HG03097 (cell line): ENCODE data around the gene C5orf63.
"Not testable (repeated sequence)": the region's sequence is repeated elsewhere in the genome, so short reads cannot be mapped to it uniquely, and the experiment has no call there.

Experiments used
- ATAC-seq: cut with Tn5 transposase; IDR thresholded peaks from one replicate; pipeline ENCODE4 v1.9.1; 2021; ENCODE audit not compliant: unreplicated experiment, low FRiP score

The C5orf63 gene

GRCh38 chr5:127010362-127010761 lies 62.9 kb downstream of the C5orf63 start:
- no peak for ATAC-seq

- ATAC-seq: no peak
Observed at GRCh38 chr5:127009784-127010183, 63.5 kb downstream of the C5orf63 start.

- ATAC-seq: no peak
Observed at GRCh38 chr5:127008300-127008975, 64.9 kb downstream of the C5orf63 start.

GRCh38 chr5:127007522-127007921 lies 65.8 kb downstream of the C5orf63 start:
- no peak for ATAC-seq

- no peak for ATAC-seq
Observed at GRCh38 chr5:127006744-127007143, 66.6 kb downstream of the C5orf63 start.

GRCh38 chr5:127005282-127005681 lies 68.0 kb downstream of the C5orf63 start:
- ATAC-seq: not testable (repeated sequence)

- ATAC-seq: no peak
Observed at GRCh38 chr5:127004721-127005120, 68.6 kb downstream of the C5orf63 start.

GRCh38 chr5:127003798-127004495 lies 69.4 kb downstream of the C5orf63 start:
- no peak for ATAC-seq

GRCh38 chr5:127002390-127002789 lies 70.9 kb downstream of the C5orf63 start:
- ATAC-seq: no peak

- no peak for ATAC-seq
Observed at GRCh38 chr5:127001621-127002296, 71.5 kb downstream of the C5orf63 start.
